ENCODE data around the gene KRTAP5-2. TPM values are rescaled to one million over a fixed set of nuclear protein-coding genes. Genes with fewer than 3 reads are reported as not detected.

Gene KRTAP5-2
- polyA plus RNA-seq, 3 donors = not detected

DNA sequence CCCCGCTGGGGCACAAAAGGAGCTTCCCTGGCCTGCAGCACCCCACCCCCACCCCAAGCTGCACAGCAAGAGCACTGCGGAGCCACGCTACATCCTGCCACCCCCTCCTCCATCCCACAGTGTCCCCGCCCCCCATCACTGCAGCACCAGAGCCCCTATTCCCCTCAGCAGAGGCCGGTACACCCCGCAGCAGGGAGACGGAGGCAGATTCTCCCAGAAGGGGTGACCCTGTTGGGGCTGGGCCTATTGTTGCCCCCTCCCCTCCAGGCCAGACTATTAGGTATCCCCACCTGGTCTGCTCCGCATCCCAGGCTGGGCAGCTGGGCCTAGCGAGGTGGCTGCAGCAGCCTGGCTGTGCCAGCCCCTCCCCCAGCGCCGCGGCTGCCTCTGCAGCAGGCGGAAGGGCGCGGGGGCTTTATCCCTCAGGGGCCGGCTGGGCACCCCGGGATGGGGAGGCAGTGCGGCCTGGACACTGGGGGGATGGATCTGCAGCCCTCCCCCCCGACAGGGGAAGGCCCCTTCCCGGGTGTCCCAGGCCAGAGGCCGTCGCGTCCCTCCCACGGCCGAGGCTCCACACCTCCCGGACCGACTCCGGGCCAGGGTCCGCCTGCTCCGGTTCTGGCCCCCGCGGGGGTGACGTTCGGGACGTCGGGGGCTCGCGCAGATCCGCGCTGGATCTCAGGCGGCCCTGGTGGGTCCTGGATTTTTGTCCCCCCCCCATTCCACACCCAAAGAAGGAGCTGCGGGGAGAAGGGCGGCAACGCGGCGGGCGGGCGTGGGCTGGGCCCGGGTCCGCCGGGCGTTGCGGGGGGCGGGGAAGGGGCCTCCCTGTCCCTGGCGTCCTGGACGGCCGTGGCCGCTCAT lies 27.0 kb downstream of the KRTAP5-2 start:
- 6% methylated on average over 43 of the region's 58 CpGs for WGBS (ENCODE audit: insufficient coverage)
- peaks cover 53 to 81% (median 57%) of the 10 kb centered on the region in 3 donors for H3K27me3 Mint-ChIP-seq (ENCODE audit: low read depth in 3 of 3)
- H3K27ac Mint-ChIP-seq = no peak overlapping the region
- peak overlapping the region in 2 of 3 experiments; percentile 1 to 30 for H3K4me3 ChIP-seq (replicated peaks in 1 of 3; ENCODE audit: low read depth in 2 of 3, low read length in 3 of 3)
- H3K4me3 Mint-ChIP-seq = peak overlapping the region; percentile 50 to 70
- H3K27me3 ChIP-seq (ENCODE audit: control insufficient read depth in 2 of 2, insufficient read depth in 2 of 2, low read length in 2 of 2) = peaks cover 27 to 62% of the 10 kb centered on the region in 2 donors
- H4K20me1 ChIP-seq (ENCODE audit: insufficient read depth, low read length) = no peaks in the 10 kb centered on the region
- no peak overlapping the region for H2AFZ ChIP-seq (ENCODE audit: insufficient read depth, low read depth, low read length, poor library complexity, severe bottlenecking)
- H3K79me2 ChIP-seq (ENCODE audit: insufficient read depth, low read length) = no peaks in the 10 kb centered on the region
- intact Hi-C loops (cut with micrococcal nuclease) = loop anchor here (5.0 to 10.0 kb wide), 3 partner anchors 259 to 369 kb away; no protein-coding TSS in a partner anchor
- H3K4me1 ChIP-seq (ENCODE audit: control insufficient read depth in 1 of 2, insufficient read depth in 2 of 2, low read length in 2 of 2) = peaks cover 6 to 24% of the 10 kb centered on the region in 2 donors
- peaks cover 0 to 9% (median 2%) of the 10 kb centered on the region in 7 donors for H3K9me3 Mint-ChIP-seq
- peaks cover 0 to 11% of the 10 kb centered on the region in 2 donors for H3K9me3 ChIP-seq (replicated peaks in 1 of 2; ENCODE audit: control insufficient read depth in 1 of 2, insufficient read depth in 1 of 2, low read length in 2 of 2)
- H3K4me1 Mint-ChIP-seq = no peaks in the 10 kb centered on the region
- TF ChIP-seq, protein P1, sequence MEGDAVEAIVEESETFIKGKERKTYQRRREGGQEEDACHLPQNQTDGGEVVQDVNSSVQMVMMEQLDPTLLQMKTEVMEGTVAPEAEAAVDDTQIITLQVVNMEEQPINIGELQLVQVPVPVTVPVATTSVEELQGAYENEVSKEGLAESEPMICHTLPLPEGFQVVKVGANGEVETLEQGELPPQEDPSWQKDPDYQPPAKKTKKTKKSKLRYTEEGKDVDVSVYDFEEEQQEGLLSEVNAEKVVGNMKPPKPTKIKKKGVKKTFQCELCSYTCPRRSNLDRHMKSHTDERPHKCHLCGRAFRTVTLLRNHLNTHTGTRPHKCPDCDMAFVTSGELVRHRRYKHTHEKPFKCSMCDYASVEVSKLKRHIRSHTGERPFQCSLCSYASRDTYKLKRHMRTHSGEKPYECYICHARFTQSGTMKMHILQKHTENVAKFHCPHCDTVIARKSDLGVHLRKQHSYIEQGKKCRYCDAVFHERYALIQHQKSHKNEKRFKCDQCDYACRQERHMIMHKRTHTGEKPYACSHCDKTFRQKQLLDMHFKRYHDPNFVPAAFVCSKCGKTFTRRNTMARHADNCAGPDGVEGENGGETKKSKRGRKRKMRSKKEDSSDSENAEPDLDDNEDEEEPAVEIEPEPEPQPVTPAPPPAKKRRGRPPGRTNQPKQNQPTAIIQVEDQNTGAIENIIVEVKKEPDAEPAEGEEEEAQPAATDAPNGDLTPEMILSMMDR (IDR thresholded peaks at IDR 0.05) = no peak
- no peak overlapping the region for H3K9ac ChIP-seq (ENCODE audit: insufficient read depth, low read length, poor library complexity, severe bottlenecking)
- H3K4me2 ChIP-seq (replicated peaks; ENCODE audit: extremely low read depth, low read length, poor library complexity, severe bottlenecking) = peak overlapping the region; percentile 33
- no peak for DNase-seq
- H3K36me3 Mint-ChIP-seq = no peaks in the 10 kb centered on the region
- H3K36me3 ChIP-seq (replicated peaks in 1 of 2; ENCODE audit: control insufficient read depth in 1 of 2, insufficient read depth in 2 of 2, low read length in 2 of 2) = no peaks in the 10 kb centered on the region
- H3K27ac ChIP-seq (ENCODE audit: low read depth in 1 of 2, low read length in 2 of 2) = no peak overlapping the region

DNA sequence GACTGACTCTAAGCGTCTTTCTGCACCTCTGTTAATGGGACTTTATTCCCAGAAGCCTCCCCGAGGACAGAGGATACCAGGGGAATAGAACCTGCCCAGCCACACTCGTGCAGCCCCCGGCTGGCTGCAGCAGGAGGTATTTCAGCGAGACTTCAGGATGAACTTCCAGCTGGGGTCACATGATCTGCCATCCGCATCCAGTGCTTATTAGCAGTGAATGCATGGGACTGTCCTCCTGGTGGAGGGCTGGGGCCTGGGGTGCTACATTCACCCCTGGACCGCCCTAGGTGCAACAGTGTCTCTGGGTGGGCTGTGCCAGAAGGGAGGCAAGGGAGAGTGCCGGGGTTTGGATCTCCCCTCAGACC lies 27.6 kb downstream of the KRTAP5-2 start:
- 81% methylated on average over 7 of the region's 8 CpGs for WGBS (ENCODE audit: insufficient coverage)
- DNase-seq = no peak
- no peak overlapping the region for H3K27ac Mint-ChIP-seq
- intact Hi-C loops (cut with micrococcal nuclease) = loop anchor here (5.0 to 10.0 kb wide), 3 partner anchors 258 to 368 kb away; no protein-coding TSS in a partner anchor
- no peak overlapping the region for H3K4me2 ChIP-seq (replicated peaks; ENCODE audit: extremely low read depth, low read length, poor library complexity, severe bottlenecking)
- H3K4me3 ChIP-seq (replicated peaks in 1 of 3; ENCODE audit: low read depth in 2 of 3, low read length in 3 of 3) = no peak overlapping the region
- H3K36me3 ChIP-seq (replicated peaks in 1 of 2; ENCODE audit: control insufficient read depth in 1 of 2, insufficient read depth in 2 of 2, low read length in 2 of 2) = no peaks in the 10 kb centered on the region
- H3K9ac ChIP-seq (ENCODE audit: insufficient read depth, low read length, poor library complexity, severe bottlenecking) = no peak overlapping the region
- no peaks in the 10 kb centered on the region for H3K79me2 ChIP-seq (ENCODE audit: insufficient read depth, low read length)
- H3K27me3 Mint-ChIP-seq (ENCODE audit: low read depth in 3 of 3) = peaks cover 47 to 78% (median 57%) of the 10 kb centered on the region in 3 donors
- peak overlapping the region; percentile 34 to 70 for H3K4me3 Mint-ChIP-seq
- peaks cover 6 to 24% of the 10 kb centered on the region in 2 donors for H3K4me1 ChIP-seq (ENCODE audit: control insufficient read depth in 1 of 2, insufficient read depth in 2 of 2, low read length in 2 of 2)
- TF ChIP-seq, protein P1 (IDR thresholded peaks at IDR 0.05) = no peak
- H4K20me1 ChIP-seq (ENCODE audit: insufficient read depth, low read length) = no peaks in the 10 kb centered on the region
- no peak overlapping the region for H2AFZ ChIP-seq (ENCODE audit: insufficient read depth, low read depth, low read length, poor library complexity, severe bottlenecking)
- peaks cover 0 to 11% of the 10 kb centered on the region in 2 donors for H3K9me3 ChIP-seq (replicated peaks in 1 of 2; ENCODE audit: control insufficient read depth in 1 of 2, insufficient read depth in 1 of 2, low read length in 2 of 2)
- peaks cover 0 to 9% (median 2%) of the 10 kb centered on the region in 7 donors for H3K9me3 Mint-ChIP-seq
- no peaks in the 10 kb centered on the region for H3K36me3 Mint-ChIP-seq
- H3K27ac ChIP-seq (ENCODE audit: low read depth in 1 of 2, low read length in 2 of 2) = no peak overlapping the region
- H3K4me1 Mint-ChIP-seq = no peaks in the 10 kb centered on the region
- H3K27me3 ChIP-seq (ENCODE audit: control insufficient read depth in 2 of 2, insufficient read depth in 2 of 2, low read length in 2 of 2) = peaks cover 27 to 63% of the 10 kb centered on the region in 2 donors

All from CD14-positive monocyte (primary cell).